ENCODE data around the gene FXYD6.

DNA sequence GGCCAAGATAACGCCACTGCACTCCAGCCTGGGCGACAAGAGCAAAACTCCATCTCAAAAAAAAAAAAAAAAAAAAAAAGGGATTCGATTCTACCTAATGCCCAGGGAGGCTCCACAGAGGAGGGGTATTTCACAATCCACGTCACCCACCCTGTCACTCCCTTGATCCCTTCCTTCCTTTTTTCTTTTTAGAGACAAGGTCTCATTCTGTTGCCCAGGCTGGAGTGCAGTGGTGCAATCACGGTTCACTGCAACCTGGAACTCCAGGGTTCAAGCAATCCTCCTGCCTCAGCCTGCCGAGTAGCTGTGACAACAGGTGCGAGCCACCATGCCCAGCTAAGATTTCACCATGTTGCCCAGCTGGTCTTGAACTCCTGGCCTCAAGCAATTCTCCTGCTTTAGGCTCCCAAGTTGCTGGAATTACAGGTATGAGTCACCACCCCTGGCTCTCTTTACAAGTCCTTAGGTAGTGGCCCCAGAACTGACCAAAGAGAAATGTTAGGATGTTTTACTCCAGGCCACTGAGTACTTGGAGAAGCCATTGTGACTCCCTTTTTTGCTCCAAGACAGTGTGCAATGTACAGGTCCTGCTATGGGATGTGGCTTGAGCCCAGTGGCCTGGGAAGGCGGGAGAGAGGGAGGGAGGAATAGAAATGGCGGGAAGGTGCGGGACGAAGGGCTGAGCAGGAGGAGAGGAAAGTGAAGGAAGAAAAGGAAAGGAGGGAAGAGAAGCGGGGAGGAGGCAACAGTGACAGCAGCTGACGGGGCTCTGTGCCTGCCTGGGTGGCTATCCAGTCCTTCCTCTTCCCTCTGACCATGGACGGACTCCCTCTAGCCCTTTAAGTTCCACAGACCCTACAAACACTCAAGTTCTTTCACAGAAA lies 40.1 kb downstream of the FXYD6 start:
- TF ChIP-seq POLR2A (IDR thresholded peaks at IDR 0.05) (no peak), EP300 (IDR thresholded peaks at IDR 0.05) (no peak)
- TF ChIP-seq, protein P1, sequence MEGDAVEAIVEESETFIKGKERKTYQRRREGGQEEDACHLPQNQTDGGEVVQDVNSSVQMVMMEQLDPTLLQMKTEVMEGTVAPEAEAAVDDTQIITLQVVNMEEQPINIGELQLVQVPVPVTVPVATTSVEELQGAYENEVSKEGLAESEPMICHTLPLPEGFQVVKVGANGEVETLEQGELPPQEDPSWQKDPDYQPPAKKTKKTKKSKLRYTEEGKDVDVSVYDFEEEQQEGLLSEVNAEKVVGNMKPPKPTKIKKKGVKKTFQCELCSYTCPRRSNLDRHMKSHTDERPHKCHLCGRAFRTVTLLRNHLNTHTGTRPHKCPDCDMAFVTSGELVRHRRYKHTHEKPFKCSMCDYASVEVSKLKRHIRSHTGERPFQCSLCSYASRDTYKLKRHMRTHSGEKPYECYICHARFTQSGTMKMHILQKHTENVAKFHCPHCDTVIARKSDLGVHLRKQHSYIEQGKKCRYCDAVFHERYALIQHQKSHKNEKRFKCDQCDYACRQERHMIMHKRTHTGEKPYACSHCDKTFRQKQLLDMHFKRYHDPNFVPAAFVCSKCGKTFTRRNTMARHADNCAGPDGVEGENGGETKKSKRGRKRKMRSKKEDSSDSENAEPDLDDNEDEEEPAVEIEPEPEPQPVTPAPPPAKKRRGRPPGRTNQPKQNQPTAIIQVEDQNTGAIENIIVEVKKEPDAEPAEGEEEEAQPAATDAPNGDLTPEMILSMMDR (IDR thresholded peaks at IDR 0.05), result no peak
